HEK293 (cell line): ENCODE results near the gene TCF7L2.
A peak's percentile ranks its signal among the peaks of the same experiment; 100 is the strongest.

Experiments
- CTCF ChIA-PET: fragments of 350-600 bp; formaldehyde crosslinking; extraction: SDS; loops from one replicate; lab custom pipeline; 2021; ENCODE audit warnings: antibody characterized with exemption; lab: Yijun Ruan, JAX
- POLR2A ChIA-PET: fragments of 300-600 bp; formaldehyde crosslinking; extraction: SDS; loops from one replicate; lab custom pipeline; 2020; ENCODE audit warnings: antibody characterized with exemption, inconsistent platforms; lab: Yijun Ruan, JAX
- H3K27ac ChIP-seq: fragments of 200-500 bp; sonication (Bioruptor generic); 2 replicates; pipeline ENCODE4 v1.5.1; 2014; ENCODE audit warnings: low read depth, low read length, control low read depth, inconsistent platforms; ENCODE audit errors: extremely low read depth
- H3K36me3 ChIP-seq, 2 experiments: fragments of 200-500 bp in 1 of 2; sonication (Bioruptor generic) in 1 of 2; 1 replicate in 1 of 2; 2 replicates in 1 of 2; pipeline ENCODE4 v1.5.1; 2014 to 2017; ENCODE audit warnings: inconsistent platforms in 2 of 2, low read length in 2 of 2; ENCODE audit not compliant: control insufficient read depth in 2 of 2, insufficient read depth in 1 of 2
- H3K4me1 ChIP-seq: fragments of 200-500 bp; sonication (Bioruptor generic); 2 replicates; pipeline ENCODE4 v1.5.1; 2014; ENCODE audit warnings: mild to moderate bottlenecking, low read length, inconsistent platforms; ENCODE audit not compliant: control insufficient read depth, insufficient read depth
- H3K4me3 ChIP-seq: 2 replicates; pipeline ENCODE4 v1.5.1; 2011; ENCODE audit warnings: low read depth, mild to moderate bottlenecking, control low read depth, low read length, moderate library complexity
- H3K9me3 ChIP-seq: fragments of 200-500 bp; sonication (Bioruptor generic); 2 replicates; pipeline ENCODE4 v1.5.1; 2014; ENCODE audit warnings: low read depth, low read length, inconsistent platforms; ENCODE audit not compliant: control insufficient read depth, insufficient read depth
- KLF10 ChIP-seq: fragments of 450-650 bp; IDR thresholded peaks from 2 replicates; pipeline ENCODE4 v1.5.1; 2018; ENCODE audit warnings: missing biosample characterization, mild to moderate bottlenecking, missing genetic modification characterization
- SP7 ChIP-seq: fragments of 450-650 bp; formaldehyde crosslinking; IDR thresholded peaks from 2 replicates; pipeline ENCODE4 v1.5.1; 2016; ENCODE audit warnings: missing biosample characterization, missing genetic modification characterization
- YY2 ChIP-seq: fragments of 450-650 bp; formaldehyde crosslinking; IDR thresholded peaks from 2 replicates; pipeline ENCODE4 v1.5.1; 2016; ENCODE audit warnings: missing biosample characterization, missing genetic modification characterization
- ZBTB8A ChIP-seq: fragments of 450-650 bp; formaldehyde crosslinking; IDR thresholded peaks from 2 replicates; pipeline ENCODE4 v1.5.1; 2016; ENCODE audit warnings: missing biosample characterization, missing genetic modification characterization
- ZFP3 ChIP-seq: fragments of 450-650 bp; formaldehyde crosslinking; IDR thresholded peaks from 2 replicates; pipeline ENCODE4 v1.5.1; 2016; ENCODE audit warnings: low read depth, missing biosample characterization, missing genetic modification characterization
- ZNF114 ChIP-seq: fragments of 450-650 bp; formaldehyde crosslinking; IDR thresholded peaks from 2 replicates; pipeline ENCODE4 v1.5.0; 2017; ENCODE audit warnings: missing biosample characterization, missing genetic modification characterization
- ZNF184 ChIP-seq: fragments of 450-650 bp; IDR thresholded peaks from 2 replicates; pipeline ENCODE4 v1.5.1; 2018; ENCODE audit warnings: missing biosample characterization, mild to moderate bottlenecking, missing genetic modification characterization
- ZNF248 ChIP-seq: fragments of 450-650 bp; formaldehyde crosslinking; IDR thresholded peaks from 2 replicates; pipeline ENCODE4 v1.5.1; 2017; ENCODE audit warnings: missing biosample characterization, missing genetic modification characterization
- ZNF311 ChIP-seq: fragments of 450-650 bp; formaldehyde crosslinking; IDR thresholded peaks from 2 replicates; pipeline ENCODE4 v1.5.1; 2017; ENCODE audit warnings: missing biosample characterization, missing genetic modification characterization, borderline replicate concordance
- ZNF394 ChIP-seq: fragments of 450-650 bp; formaldehyde crosslinking; IDR thresholded peaks from 2 replicates; pipeline ENCODE4 v1.5.1; 2016; ENCODE audit warnings: missing biosample characterization, missing genetic modification characterization, mild to moderate bottlenecking, moderate library complexity, borderline replicate concordance
- ZNF571 ChIP-seq: fragments of 450-650 bp; formaldehyde crosslinking; IDR thresholded peaks from 2 replicates; pipeline ENCODE4 v1.5.0; 2017; ENCODE audit warnings: missing biosample characterization, missing genetic modification characterization
- ZNF626 ChIP-seq: fragments of 450-650 bp; sonication (Bioruptor Pico); formaldehyde crosslinking; IDR thresholded peaks from 2 replicates; pipeline ENCODE4 v1.5.1; 2018; ENCODE audit warnings: missing biosample characterization, missing genetic modification characterization, inconsistent platforms
- ZNF664 ChIP-seq: fragments of 450-650 bp; formaldehyde crosslinking; IDR thresholded peaks from 2 replicates; pipeline ENCODE4 v1.5.1; 2016; ENCODE audit warnings: missing biosample characterization, missing genetic modification characterization
- ZNF701 ChIP-seq: fragments of 450-650 bp; formaldehyde crosslinking; IDR thresholded peaks from 2 replicates; pipeline ENCODE4 v1.5.1; 2016; ENCODE audit warnings: missing biosample characterization, missing genetic modification characterization
- ZNF830 ChIP-seq: fragments of 450-650 bp; IDR thresholded peaks from 2 replicates; pipeline ENCODE4 v1.5.0; 2018; ENCODE audit warnings: missing biosample characterization, missing genetic modification characterization, low read depth, mild to moderate bottlenecking, moderate library complexity
- TF ChIP-seq, protein P1 (sequence below): fragments of 450-650 bp; formaldehyde crosslinking; IDR thresholded peaks from 2 replicates; pipeline ENCODE4 v1.5.1; 2016; ENCODE audit warnings: missing biosample characterization, missing genetic modification characterization
- TF ChIP-seq, protein P2 (sequence below): fragments of 450-650 bp; formaldehyde crosslinking; IDR thresholded peaks from 2 replicates; pipeline ENCODE4 v1.5.0; 2017; ENCODE audit warnings: missing biosample characterization, missing genetic modification characterization, borderline replicate concordance

TCF7L2 gene

DNA sequence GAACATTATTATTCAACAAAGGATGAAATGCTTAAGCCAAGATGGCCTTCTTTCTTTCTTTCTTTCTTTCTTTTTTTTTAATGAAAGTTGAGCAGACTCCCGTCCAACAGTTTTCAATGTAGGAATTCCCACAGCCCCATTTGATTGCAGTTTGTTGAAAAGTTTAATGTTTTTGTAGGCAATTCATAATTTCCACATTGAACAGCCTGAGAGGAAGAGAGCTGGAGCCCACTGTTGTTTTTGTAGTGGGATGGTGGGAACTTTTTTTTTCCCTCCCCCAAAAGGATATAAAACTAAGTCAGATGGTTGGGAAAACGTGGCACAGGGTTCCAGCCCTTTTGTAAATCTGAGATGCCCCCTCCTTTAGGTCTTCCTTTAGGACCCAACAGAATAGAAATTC lies 86.6 kb downstream of the TCF7L2 start:
- H3K27ac ChIP-seq = no peak overlapping the region
- H3K4me3 ChIP-seq = no peak overlapping the region
- CTCF ChIA-PET = interaction anchor here (0.7 to 1.3 kb wide), 4 partner anchors 13 to 58 kb away, joined by 3 to 4 read pairs (median 3); no protein-coding TSS in a partner anchor
- H3K9me3 ChIP-seq = no peaks in the 10 kb centered on the region
- POLR2A ChIA-PET = no interaction called here
- TF ChIP-seq, protein P1, sequence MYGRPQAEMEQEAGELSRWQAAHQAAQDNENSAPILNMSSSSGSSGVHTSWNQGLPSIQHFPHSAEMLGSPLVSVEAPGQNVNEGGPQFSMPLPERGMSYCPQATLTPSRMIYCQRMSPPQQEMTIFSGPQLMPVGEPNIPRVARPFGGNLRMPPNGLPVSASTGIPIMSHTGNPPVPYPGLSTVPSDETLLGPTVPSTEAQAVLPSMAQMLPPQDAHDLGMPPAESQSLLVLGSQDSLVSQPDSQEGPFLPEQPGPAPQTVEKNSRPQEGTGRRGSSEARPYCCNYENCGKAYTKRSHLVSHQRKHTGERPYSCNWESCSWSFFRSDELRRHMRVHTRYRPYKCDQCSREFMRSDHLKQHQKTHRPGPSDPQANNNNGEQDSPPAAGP = no peak
- TF ChIP-seq, all 188 proteins: peak for 0
- Histone ChIP-seq H3K36me3 (peaks cover 4 to 7% of the 10 kb centered on the region in 2 experiments), H3K4me1 (no peaks in the 10 kb centered on the region)

DNA sequence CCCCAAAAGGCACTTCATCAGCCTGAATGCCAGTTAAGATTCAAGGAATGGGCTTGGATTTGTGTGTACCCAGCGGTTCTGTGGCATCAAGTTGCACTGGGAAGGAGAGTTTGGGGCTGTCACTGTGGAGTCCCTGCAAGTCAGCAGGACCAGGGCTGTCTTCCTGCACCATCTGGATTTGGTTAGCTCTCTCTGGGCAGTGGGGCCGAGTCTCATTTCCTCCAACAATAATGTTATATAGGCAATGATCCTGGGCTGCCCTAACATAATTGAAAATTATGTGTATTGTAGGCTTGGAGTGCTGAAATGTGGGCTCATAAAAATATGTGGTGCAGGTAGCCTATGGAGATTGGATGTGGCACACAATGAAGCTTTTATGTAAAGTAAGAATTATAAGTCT lies 87.2 kb downstream of the TCF7L2 start:
- TF ChIP-seq ZNF184 (tag by site-specific recombination) = no peak
- no peak for TF ChIP-seq ZNF248 (tag by site-specific recombination)
- no peak for TF ChIP-seq ZNF311
- TF ChIP-seq ZNF114 (tag by site-specific recombination) = no peak
- TF ChIP-seq, protein P2, sequence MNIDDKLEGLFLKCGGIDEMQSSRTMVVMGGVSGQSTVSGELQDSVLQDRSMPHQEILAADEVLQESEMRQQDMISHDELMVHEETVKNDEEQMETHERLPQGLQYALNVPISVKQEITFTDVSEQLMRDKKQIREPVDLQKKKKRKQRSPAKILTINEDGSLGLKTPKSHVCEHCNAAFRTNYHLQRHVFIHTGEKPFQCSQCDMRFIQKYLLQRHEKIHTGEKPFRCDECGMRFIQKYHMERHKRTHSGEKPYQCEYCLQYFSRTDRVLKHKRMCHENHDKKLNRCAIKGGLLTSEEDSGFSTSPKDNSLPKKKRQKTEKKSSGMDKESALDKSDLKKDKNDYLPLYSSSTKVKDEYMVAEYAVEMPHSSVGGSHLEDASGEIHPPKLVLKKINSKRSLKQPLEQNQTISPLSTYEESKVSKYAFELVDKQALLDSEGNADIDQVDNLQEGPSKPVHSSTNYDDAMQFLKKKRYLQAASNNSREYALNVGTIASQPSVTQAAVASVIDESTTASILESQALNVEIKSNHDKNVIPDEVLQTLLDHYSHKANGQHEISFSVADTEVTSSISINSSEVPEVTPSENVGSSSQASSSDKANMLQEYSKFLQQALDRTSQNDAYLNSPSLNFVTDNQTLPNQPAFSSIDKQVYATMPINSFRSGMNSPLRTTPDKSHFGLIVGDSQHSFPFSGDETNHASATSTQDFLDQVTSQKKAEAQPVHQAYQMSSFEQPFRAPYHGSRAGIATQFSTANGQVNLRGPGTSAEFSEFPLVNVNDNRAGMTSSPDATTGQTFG = no peak
- no peak overlapping the region for H3K27ac ChIP-seq
- ChIA-PET POLR2A (no interaction called here), CTCF (interaction anchor here (0.7 to 1.3 kb wide), 4 partner anchors 13 to 59 kb away, joined by 3 to 4 read pairs (median 3); no protein-coding TSS in a partner anchor)
- H3K4me1 ChIP-seq = no peaks in the 10 kb centered on the region
- no peaks in the 10 kb centered on the region for H3K9me3 ChIP-seq
- peaks cover 4 to 7% of the 10 kb centered on the region in 2 experiments for H3K36me3 ChIP-seq
- no peak overlapping the region for H3K4me3 ChIP-seq

DNA sequence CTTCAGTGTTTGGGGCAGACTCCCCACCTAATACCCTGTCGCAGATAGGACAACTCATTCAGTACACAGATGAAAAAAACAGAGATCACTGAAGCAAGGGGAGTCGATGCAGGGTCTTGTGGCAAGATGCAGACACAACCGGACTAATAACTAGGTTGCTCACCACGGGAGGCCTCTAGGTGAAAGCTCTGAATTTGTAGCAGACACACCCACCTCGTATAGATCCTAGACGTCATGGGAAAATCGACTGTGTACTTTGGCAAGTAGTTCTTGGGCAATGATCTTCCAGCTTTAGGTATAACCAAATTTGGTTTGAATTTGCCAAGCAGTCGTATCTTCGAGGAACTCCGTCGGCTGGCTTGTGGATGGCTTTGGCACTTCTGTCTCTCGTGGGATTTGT lies 88.1 kb downstream of the TCF7L2 start:
- H3K4me3 ChIP-seq = no peak overlapping the region
- peaks cover 6 to 7% of the 10 kb centered on the region in 2 experiments for H3K36me3 ChIP-seq
- no peaks in the 10 kb centered on the region for H3K9me3 ChIP-seq
- no peak for TF ChIP-seq ZFP3 (tag by site-specific recombination)
- no peak for TF ChIP-seq YY2 (tag by site-specific recombination)
- no peak for TF ChIP-seq ZNF701 (tag by site-specific recombination)
- TF ChIP-seq ZNF394 (tag by site-specific recombination) = no peak
- TF ChIP-seq ZNF626 (tag by site-specific recombination) = no peak
- no peak for TF ChIP-seq ZNF114 (tag by site-specific recombination)
- TF ChIP-seq ZBTB8A (tag by site-specific recombination) = no peak
- TF ChIP-seq SP7 (tag by site-specific recombination) = peak; percentile 64
- TF ChIP-seq KLF10 (tag by site-specific recombination) = peak; percentile 79
- TF ChIP-seq ZNF664 (tag by site-specific recombination) = no peak
- TF ChIP-seq ZNF571 (tag by site-specific recombination) = no peak
- no peak for TF ChIP-seq ZNF830
- TF ChIP-seq, all 188 proteins: peak for 2
- ChIA-PET CTCF (no interaction called here), POLR2A (no interaction called here)
- H3K27ac ChIP-seq = no peak overlapping the region
- H3K4me1 ChIP-seq = no peaks in the 10 kb centered on the region
